ENCODE measurements around the gene FRMD4A.

DNA sequence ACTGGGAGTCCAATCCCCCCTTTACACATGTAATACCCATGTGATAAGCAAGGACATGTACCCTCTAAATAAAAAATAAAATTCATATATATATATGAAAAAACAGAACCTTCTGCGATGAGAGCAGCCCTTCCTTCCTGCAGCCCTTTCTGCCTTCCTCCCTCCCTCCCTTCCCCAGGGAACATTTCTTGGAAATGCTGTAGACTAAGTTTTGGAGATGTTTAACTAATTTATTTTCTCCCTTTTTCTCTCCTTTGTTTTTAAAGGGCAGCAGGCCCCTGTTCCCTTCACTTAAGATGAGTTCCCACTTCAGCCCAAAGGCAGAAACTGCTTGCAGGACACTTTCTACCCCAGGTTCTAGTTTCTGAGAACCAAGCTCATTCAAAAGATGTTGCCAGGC is 179.2 kb downstream of the FRMD4A start:
- no peak for TF ChIP-seq TAF1 (IDR thresholded peaks at IDR 0.05; ENCODE audit: borderline replicate concordance, low read depth, low read length)
- no peak for TF ChIP-seq POLR2AphosphoS5 (IDR thresholded peaks at IDR 0.05; ENCODE audit: low read depth, low read length)
- no peak for TF ChIP-seq POLR2A (IDR thresholded peaks at IDR 0.05; ENCODE audit: low read depth, low read length)

Measured in GM12892 (cell line).